Left kidney (tissue), 2 donors: ENCODE results near the gene DLX5. TPM values are rescaled to one million over a fixed set of nuclear protein-coding genes. Genes with fewer than 3 reads are reported as not detected.

ENCODE experiments used
- DNase-seq: peaks from one replicate; pipeline ENCODE4 v3.0.0-alpha.2; 2013
- polyA plus RNA-seq: library from polyadenylated mRNA; unstranded; fragments of 120-200 nt; gene quantifications from one replicate; pipeline ENCODE4 v1.2.1, GENCODE V29; 2013; ENCODE audit not compliant: insufficient read length

DLX5 gene
- polyA plus RNA-seq, 1 donor = not detected

DNA sequence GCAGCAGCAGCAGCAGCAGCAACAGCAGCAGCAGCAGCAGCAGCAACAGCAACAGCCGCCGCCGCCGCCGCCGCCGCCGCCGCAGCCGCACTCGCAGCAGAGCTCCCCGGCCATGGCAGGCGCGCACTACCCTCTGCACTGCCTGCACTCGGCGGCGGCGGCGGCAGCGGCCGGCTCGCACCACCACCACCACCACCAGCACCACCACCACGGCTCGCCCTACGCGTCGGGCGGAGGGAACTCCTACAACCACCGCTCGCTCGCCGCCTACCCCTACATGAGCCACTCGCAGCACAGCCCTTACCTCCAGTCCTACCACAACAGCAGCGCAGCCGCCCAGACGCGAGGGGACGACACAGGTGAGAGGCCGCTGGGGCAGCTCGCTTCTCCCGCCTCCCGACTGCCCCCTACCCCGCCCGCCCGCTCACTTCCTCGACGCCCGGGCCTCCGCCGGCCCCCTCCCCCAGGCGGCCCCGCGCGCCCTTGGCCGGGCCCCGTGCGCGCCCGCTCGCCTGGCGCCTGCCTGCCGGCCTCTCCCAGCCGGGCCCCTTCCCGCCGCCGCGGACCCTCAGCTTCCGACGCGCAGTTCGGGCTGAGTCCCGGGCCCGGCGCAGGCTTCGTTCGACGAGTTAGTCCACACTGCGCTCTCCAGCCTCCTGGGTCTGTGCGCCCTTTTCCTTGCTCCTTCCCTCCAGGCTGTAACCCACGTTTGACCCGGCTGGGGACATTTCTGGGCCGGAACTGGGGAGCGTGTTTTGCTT lies 18.4 kb downstream of the DLX5 start:
- DNase-seq = no peak

- no peak for DNase-seq
Observed at GRCh38 chr7:97005183-97006054, 19.2 kb downstream of the DLX5 start, which contains the start of gene DLX6. Gene DLX6, plus strand, starts transcription at chr7:97005553. Its CDS starts 425 bp downstream, at chr7:97005978.

GRCh38 chr7:97004247-97005182 lies 20.1 kb downstream of the DLX5 start:
- no peak for DNase-seq

DNA sequence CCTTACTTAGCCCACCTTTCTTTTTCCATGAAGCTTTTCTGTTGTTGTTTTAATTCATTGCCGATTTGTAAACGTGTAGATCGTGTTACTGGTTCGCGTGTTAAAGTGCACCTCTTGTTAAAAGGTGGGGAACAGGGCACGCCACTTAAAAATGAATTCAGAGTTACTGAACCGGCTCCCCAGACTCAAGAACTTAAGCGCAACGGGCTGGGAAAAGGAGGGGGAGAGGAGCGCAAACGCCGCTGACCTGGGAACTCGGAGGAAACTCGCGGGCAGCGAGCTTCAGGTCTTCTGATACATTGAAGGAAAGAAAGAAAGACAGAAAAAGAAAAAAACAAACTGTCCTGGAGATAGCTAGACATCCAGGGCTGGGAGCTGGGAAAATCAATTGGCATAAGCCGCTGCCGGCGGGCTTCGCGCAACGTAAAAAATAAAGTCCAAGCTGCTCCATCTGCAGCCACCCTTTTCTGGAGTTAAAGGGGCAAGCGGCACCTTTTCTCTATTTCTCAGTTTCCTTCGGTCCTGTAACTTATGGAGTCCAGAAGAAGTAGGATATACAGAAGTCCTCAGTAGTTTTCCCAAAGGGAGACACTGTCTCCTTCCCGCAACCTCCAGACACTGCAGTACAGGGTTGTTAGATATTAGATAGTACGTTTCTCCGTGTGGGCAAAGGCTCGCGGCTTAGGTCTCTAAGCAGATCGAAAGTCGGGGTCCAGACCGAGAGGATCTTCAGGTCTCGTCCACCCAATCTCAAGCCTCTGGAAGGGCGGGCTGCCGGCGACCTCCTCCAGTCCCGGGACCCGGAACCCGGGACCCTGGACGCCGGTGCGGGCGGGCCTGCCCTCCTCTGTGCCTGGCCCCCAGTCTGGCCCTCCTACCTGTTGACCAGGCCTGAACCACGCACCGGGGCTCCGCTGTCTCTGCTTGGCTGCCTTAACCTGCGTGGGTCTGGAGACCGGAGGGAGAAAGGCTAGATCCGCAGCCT lies 21.1 kb downstream of the DLX5 start:
- DNase-seq = no peak

GRCh38 chr7:97002555-97003261 lies 21.9 kb downstream of the DLX5 start:
- no peak for DNase-seq

- no peak for DNase-seq
Observed at GRCh38 chr7:97001656-97002554, 22.7 kb downstream of the DLX5 start.

DNA sequence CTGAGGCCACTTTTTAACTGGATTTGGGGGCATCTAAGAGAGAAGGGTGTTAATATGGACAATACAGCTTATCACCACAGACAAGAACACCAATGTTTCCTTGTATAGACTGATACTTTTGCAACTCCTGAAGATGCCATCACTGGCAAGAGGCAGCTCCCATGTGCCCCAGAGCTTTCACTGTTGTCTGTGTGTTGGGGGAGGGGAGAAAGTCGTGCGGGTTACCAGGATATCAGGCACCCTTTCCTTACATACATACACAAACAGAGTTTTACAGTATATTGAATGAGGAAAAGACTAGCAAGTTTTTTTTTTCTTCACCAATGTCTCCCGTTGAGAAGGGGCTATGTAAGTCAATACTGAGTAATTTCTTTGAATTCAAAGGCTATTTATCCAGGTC lies 23.4 kb downstream of the DLX5 start:
- DNase-seq = no peak

GRCh38 chr7:96998744-96999143 lies 25.9 kb downstream of the DLX5 start:
- DNase-seq = no peak

DNA sequence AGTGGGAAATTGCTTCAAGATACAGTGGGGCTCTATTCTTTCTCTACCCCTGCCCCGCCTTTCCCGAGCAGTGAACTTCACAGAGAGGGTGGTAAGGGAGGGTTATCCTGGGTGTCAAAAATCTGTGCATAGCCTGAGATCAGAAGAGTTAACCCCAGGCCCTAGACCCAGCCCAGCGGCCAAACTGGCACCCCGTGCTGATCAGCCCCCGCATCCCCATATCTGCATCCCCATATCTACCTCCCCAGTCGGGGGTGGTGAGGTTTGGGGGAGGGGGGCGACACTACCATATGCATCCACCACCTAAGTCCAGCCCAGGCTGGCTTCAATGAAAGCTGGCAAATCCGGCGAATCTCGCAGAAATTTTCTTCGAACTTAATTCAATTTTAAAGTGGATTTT lies 26.3 kb downstream of the DLX5 start:
- DNase-seq = no peak

GRCh38 chr7:96997512-96998032 lies 27.1 kb downstream of the DLX5 start:
- no peak for DNase-seq

GRCh38 chr7:96996958-96997511 lies 27.6 kb downstream of the DLX5 start:
- no peak for DNase-seq

- no peak for DNase-seq
Observed at GRCh38 chr7:96996111-96996957, 28.3 kb downstream of the DLX5 start.

- no peak for DNase-seq
Observed at GRCh38 chr7:96995406-96996110, 29.1 kb downstream of the DLX5 start.

DNA sequence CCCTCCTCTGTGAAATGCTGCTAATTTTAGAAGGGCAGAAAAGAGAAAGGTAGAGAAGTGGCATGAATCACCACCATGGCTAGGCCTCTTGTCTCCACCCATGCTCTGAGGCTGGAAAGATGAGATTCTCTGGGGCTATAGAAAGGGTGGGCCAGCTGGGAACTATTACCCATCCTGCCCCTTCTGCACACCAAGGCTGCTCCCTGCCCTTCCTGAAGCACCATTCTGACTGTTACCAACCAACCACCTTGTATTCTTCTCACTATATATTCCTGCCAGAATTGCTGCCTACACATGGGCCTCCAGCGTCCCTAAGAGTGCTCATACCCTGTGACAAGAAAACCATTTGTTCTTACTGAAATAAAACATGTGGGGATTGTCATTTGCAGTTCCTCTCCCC lies 30.7 kb downstream of the DLX5 start:
- no peak for DNase-seq

- no peak for DNase-seq
Observed at GRCh38 chr7:96993094-96993865, 31.4 kb downstream of the DLX5 start.
